HL-60 (cell line): ENCODE measurements around the gene DBNDD1.

Source experiments
- CTCF ChIP-seq: IDR thresholded peaks from one replicate; pipeline ENCODE4 v1.5.1; 2011; ENCODE audit warnings: low read length, control low read depth, inconsistent platforms; ENCODE audit not compliant: insufficient read depth
- GABPA ChIP-seq: IDR thresholded peaks from 2 replicates; pipeline ENCODE4 v1.6.1; 2012; ENCODE audit warnings: low read depth
- POLR2AphosphoS5 ChIP-seq: IDR thresholded peaks from 2 replicates; pipeline ENCODE4 v1.6.1; 2012; ENCODE audit warnings: low read depth
- REST ChIP-seq: IDR thresholded peaks from 2 replicates; pipeline ENCODE4 v1.6.1; 2012; ENCODE audit warnings: low read depth; ENCODE audit not compliant: insufficient replicate concordance

- TF ChIP-seq CTCF, result no peak
- TF ChIP-seq REST, result no peak
- no peak for TF ChIP-seq GABPA
- no peak for TF ChIP-seq POLR2AphosphoS5
These were observed 29.6 kb upstream of the DBNDD1 start for GRCh38 chr16:90048737-90049330.
